OCI-LY7 (cell line): ENCODE data around the gene FAM131B. TPM values are rescaled to one million over a fixed set of nuclear protein-coding genes. Genes with fewer than 3 reads are reported as not detected.

Experiments used
- BruUV-seq: library from RNA; stranded (reverse); fragments of 400-500 nt; replicated peaks from 2 replicates; lab custom pipeline; 2021; lab: Mats Ljungman, UMichigan
- CTCF ChIA-PET: fragments of 300-600 bp; sonication (Branson Sonifier 250); formaldehyde crosslinking; loops from one replicate; lab custom pipeline; 2022; ENCODE audit warnings: antibody characterized with exemption; ENCODE audit not compliant: unreplicated experiment; lab: Charles Lee
- POLR2A ChIA-PET: fragments of 300-600 bp; sonication (Branson Sonifier 250); formaldehyde crosslinking; loops from one replicate; lab custom pipeline; 2022; ENCODE audit warnings: antibody characterized with exemption; lab: Charles Lee
- DNase-seq: peaks from one replicate; pipeline ENCODE4 v3.0.0-alpha.2; 2015; ENCODE audit warnings: low spot score
- H2AFZ ChIP-seq: fragments of 200-600 bp; sonication (generic), shearing (Covaris generic); 2 replicates; pipeline ENCODE4 v1.6.1; 2014; ENCODE audit warnings: mild to moderate bottlenecking, antibody characterized with exemption, low read length, moderate library complexity
- H3K27ac ChIP-seq: fragments of 200-600 bp; sonication (generic); 2 replicates; pipeline ENCODE4 v1.5.1; 2014; ENCODE audit warnings: mixed run types, low read depth, mild to moderate bottlenecking, moderate library complexity, low read length, inconsistent platforms; ENCODE audit not compliant: poor library complexity, severe bottlenecking
- H3K36me3 ChIP-seq: fragments of 200-600 bp; sonication (generic); 2 replicates; pipeline ENCODE4 v1.6.1; 2014; ENCODE audit warnings: mild to moderate bottlenecking, antibody characterized with exemption, low read length, moderate library complexity, mixed read lengths; ENCODE audit not compliant: insufficient read depth
- H3K4me1 ChIP-seq: fragments of 200-600 bp; sonication (generic); 2 replicates; pipeline ENCODE4 v1.5.1; 2014; ENCODE audit warnings: mild to moderate bottlenecking, low read length; ENCODE audit not compliant: insufficient read depth, poor library complexity, severe bottlenecking
- H3K4me2 ChIP-seq: fragments of 200-600 bp; sonication (generic); 2 replicates; pipeline ENCODE4 v1.6.1; 2014; ENCODE audit warnings: mild to moderate bottlenecking, low read length
- H3K4me3 ChIP-seq: fragments of 200-600 bp; sonication (generic); 2 replicates; pipeline ENCODE4 v1.5.1; 2014; ENCODE audit warnings: mild to moderate bottlenecking, low read depth, low read length; ENCODE audit not compliant: poor library complexity, severe bottlenecking
- H3K79me2 ChIP-seq: fragments of 200-600 bp; sonication (generic); 2 replicates; pipeline ENCODE4 v1.6.1; 2016; ENCODE audit warnings: low read depth, mild to moderate bottlenecking, low read length, moderate library complexity, mixed read lengths; ENCODE audit not compliant: insufficient read depth
- H3K9me2 ChIP-seq: fragments of 200-600 bp; sonication (generic); 2 replicates; pipeline ENCODE4 v1.6.1; 2016; ENCODE audit warnings: mild to moderate bottlenecking, low read length, mixed read lengths; ENCODE audit not compliant: insufficient read depth
- H3K9me3 ChIP-seq: fragments of 200-600 bp; sonication (generic); 2 replicates; pipeline ENCODE4 v1.6.1; 2014; ENCODE audit warnings: mild to moderate bottlenecking, mixed run types, low read length, mixed read lengths
- H4K20me1 ChIP-seq: fragments of 200-600 bp; sonication (generic); 2 replicates; pipeline ENCODE4 v1.6.1; 2014; ENCODE audit warnings: mild to moderate bottlenecking, antibody characterized with exemption, low read length, moderate library complexity, mixed read lengths; ENCODE audit not compliant: insufficient read depth
- CTCF ChIP-seq: fragments of 200-600 bp; sonication (generic); conservative IDR thresholded peaks from 2 replicates; pipeline ENCODE4 v1.5.1; 2014; ENCODE audit warnings: mild to moderate bottlenecking, antibody characterized with exemption, low read length, moderate library complexity, mixed read lengths
- EZH2phosphoT487 ChIP-seq: fragments of 200-600 bp; sonication (generic); IDR thresholded peaks from 2 replicates; pipeline ENCODE4 v1.6.1; 2018; ENCODE audit warnings: low read depth, borderline replicate concordance, mild to moderate bottlenecking, mixed run types, antibody characterized with exemption, low read length, moderate library complexity, mixed read lengths
- intact Hi-C: fragments of 100-400 bp; cut with micrococcal nuclease; formaldehyde crosslinking; loops from one replicate; pipeline ENCODE4 v1.10.0; 2022; ENCODE audit not compliant: unreplicated experiment
- total RNA-seq, 2 experiments: library from RNA; depleted of rRNA in 1 of 2; stranded (reverse); fragments of >200 nt in 1 of 2; shearing (Covaris generic) in 1 of 2; gene quantifications; 2 replicates each; pipeline ENCODE4 v1.2.3, GENCODE V29; 2014 to 2022

The FAM131B gene
- total RNA-seq, 2 experiments from 2014 or later: not detected

GRCh38 chr7:143360788-143361551, 1.5 kb downstream of the FAM131B start:
- H3K9me3 ChIP-seq: no peaks in the 10 kb centered on the region
- H3K79me2 ChIP-seq: no peaks in the 10 kb centered on the region
- ChIA-PET POLR2A (no interaction called here), CTCF (no interaction called here)
- DNase-seq: no peak
- no TSS peak for BruUV-seq
- H3K27ac ChIP-seq: no peak overlapping the region
- H3K4me1 ChIP-seq: no peaks in the 10 kb centered on the region
- no peaks in the 10 kb centered on the region for H4K20me1 ChIP-seq
- H3K36me3 ChIP-seq: no peaks in the 10 kb centered on the region
- no peak overlapping the region for H3K4me3 ChIP-seq
- intact Hi-C loops: no loop called here
- H2AFZ ChIP-seq: no peak overlapping the region
- no peak overlapping the region for H3K4me2 ChIP-seq
- TF ChIP-seq CTCF (no peak), EZH2phosphoT487 (no peak)
- H3K9me2 ChIP-seq: no peaks in the 10 kb centered on the region

GRCh38 chr7:143359771-143360353, 2.7 kb downstream of the FAM131B start:
- ChIA-PET CTCF (no interaction called here), POLR2A (no interaction called here)
- no peak overlapping the region for H3K4me3 ChIP-seq
- DNase-seq: no peak
- BruUV-seq: no TSS peak
- H3K4me1 ChIP-seq: no peaks in the 10 kb centered on the region
- no peaks in the 10 kb centered on the region for H3K9me2 ChIP-seq
- no peaks in the 10 kb centered on the region for H4K20me1 ChIP-seq
- H3K27ac ChIP-seq: no peak overlapping the region
- intact Hi-C loops: no loop called here
- no peak overlapping the region for H3K4me2 ChIP-seq
- no peaks in the 10 kb centered on the region for H3K9me3 ChIP-seq
- no peak overlapping the region for H2AFZ ChIP-seq
- no peaks in the 10 kb centered on the region for H3K36me3 ChIP-seq
- TF ChIP-seq CTCF (no peak), EZH2phosphoT487 (no peak)
- no peaks in the 10 kb centered on the region for H3K79me2 ChIP-seq

- no peaks in the 10 kb centered on the region for H4K20me1 ChIP-seq
- H3K9me3 ChIP-seq: no peaks in the 10 kb centered on the region
- no peak overlapping the region for H2AFZ ChIP-seq
- TF ChIP-seq CTCF: no peak
- TF ChIP-seq EZH2phosphoT487: no peak
- ChIA-PET CTCF (no interaction called here), POLR2A (no interaction called here)
- no peak overlapping the region for H3K4me2 ChIP-seq
- H3K4me3 ChIP-seq: no peak overlapping the region
- H3K36me3 ChIP-seq: no peaks in the 10 kb centered on the region
- no peaks in the 10 kb centered on the region for H3K79me2 ChIP-seq
- BruUV-seq: no TSS peak
- H3K9me2 ChIP-seq: no peaks in the 10 kb centered on the region
- intact Hi-C loops: no loop called here
- no peaks in the 10 kb centered on the region for H3K4me1 ChIP-seq
- DNase-seq: no peak
- no peak overlapping the region for H3K27ac ChIP-seq
These were observed 3.9 kb downstream of the FAM131B start for GRCh38 chr7:143358626-143359025.
